OCI-LY1 (cell line): ENCODE measurements around the gene PEX11B.

Source experiments
- H2AFZ ChIP-seq: fragments of 200-600 bp; sonication (generic), shearing (Covaris generic); 2 replicates; pipeline ENCODE4 v1.6.0; 2014; ENCODE audit warnings: antibody characterized with exemption, mild to moderate bottlenecking, low read length
- H3F3A ChIP-seq: fragments of 200-600 bp; sonication (generic), shearing (Covaris generic); 2 replicates; pipeline ENCODE4 v1.6.0; 2014; ENCODE audit warnings: mild to moderate bottlenecking, antibody characterized with exemption, low read length, moderate library complexity; ENCODE audit not compliant: insufficient read depth
- H3K27ac ChIP-seq: fragments of 200-600 bp; sonication (generic); 2 replicates; pipeline ENCODE4 v1.5.1; 2014; ENCODE audit warnings: low read length, mixed run types, mild to moderate bottlenecking, low read depth; ENCODE audit not compliant: poor library complexity, severe bottlenecking
- H3K27me3 ChIP-seq: fragments of 200-600 bp; sonication (generic); 2 replicates; pipeline ENCODE4 v1.6.0; 2014; ENCODE audit warnings: antibody characterized with exemption, mild to moderate bottlenecking, low read length, moderate library complexity; ENCODE audit not compliant: insufficient read depth
- H3K36me3 ChIP-seq: fragments of 200-600 bp; sonication (generic); 2 replicates; pipeline ENCODE4 v1.6.1; 2014; ENCODE audit warnings: mild to moderate bottlenecking, antibody characterized with exemption, low read length, moderate library complexity, mixed read lengths; ENCODE audit not compliant: insufficient read depth
- H3K4me1 ChIP-seq: fragments of 200-600 bp; sonication (generic); 2 replicates; pipeline ENCODE4 v1.5.1; 2014; ENCODE audit warnings: mild to moderate bottlenecking, low read length, moderate library complexity; ENCODE audit not compliant: insufficient read depth, severe bottlenecking
- H3K4me2 ChIP-seq: fragments of 200-600 bp; sonication (generic), shearing (Covaris generic); 2 replicates; pipeline ENCODE4 v1.6.1; 2014; ENCODE audit warnings: low read length
- H3K4me3 ChIP-seq: fragments of 200-600 bp; sonication (generic); 2 replicates; pipeline ENCODE4 v1.5.1; 2014; ENCODE audit warnings: low read length, low read depth, mild to moderate bottlenecking, mixed read lengths; ENCODE audit not compliant: poor library complexity, severe bottlenecking
- H3K79me2 ChIP-seq: fragments of 200-600 bp; shearing (Covaris generic); 2 replicates; pipeline ENCODE4 v1.6.1; 2016; ENCODE audit warnings: mixed run types, low read length, mixed read lengths; ENCODE audit not compliant: insufficient read depth
- H3K9ac ChIP-seq: fragments of 200-600 bp; sonication (generic), shearing (Covaris generic); 2 replicates; pipeline ENCODE4 v1.6.1; 2014; ENCODE audit warnings: mild to moderate bottlenecking, low read length, mixed read lengths
- H3K9me2 ChIP-seq: fragments of 200-600 bp; sonication (generic), shearing (Covaris generic); 2 replicates; pipeline ENCODE4 v1.6.1; 2014; ENCODE audit warnings: low read depth, mild to moderate bottlenecking, low read length, mixed read lengths
- H3K9me3 ChIP-seq: fragments of 200-600 bp; shearing (Covaris generic); 2 replicates; pipeline ENCODE4 v1.6.1; 2014; ENCODE audit warnings: low read length, mixed read lengths
- H4K20me1 ChIP-seq: fragments of 200-600 bp; sonication (generic), shearing (Covaris generic); 2 replicates; pipeline ENCODE4 v1.6.0; 2016; ENCODE audit warnings: mild to moderate bottlenecking, low read length; ENCODE audit not compliant: insufficient read depth
- CTCF ChIP-seq: fragments of 200-600 bp; sonication (generic), shearing (Covaris generic); IDR thresholded peaks from 2 replicates; pipeline ENCODE4 v1.5.1; 2017; ENCODE audit warnings: mild to moderate bottlenecking, antibody characterized with exemption, low read length, moderate library complexity, mixed read lengths
- EZH2 ChIP-seq: fragments of 200-600 bp; sonication (generic), shearing (Covaris generic); IDR thresholded peaks from 2 replicates; pipeline ENCODE4 v1.8.0; 2017; ENCODE audit warnings: borderline replicate concordance, mixed run types, mild to moderate bottlenecking, antibody characterized with exemption, low read length, moderate library complexity, mixed read lengths

Gene PEX11B

GRCh38 chr1:145863282-145864018 is 55.1 kb downstream of the PEX11B start:
- H2AFZ ChIP-seq = no peak overlapping the region
- no peaks in the 10 kb centered on the region for H3K79me2 ChIP-seq
- no peaks in the 10 kb centered on the region for H4K20me1 ChIP-seq
- no peak overlapping the region for H3K27ac ChIP-seq
- no peaks in the 10 kb centered on the region for H3K9me3 ChIP-seq
- H3K36me3 ChIP-seq = no peaks in the 10 kb centered on the region
- H3K27me3 ChIP-seq = peaks cover 6% of the 10 kb centered on the region; the same call in 1 of the 2 replicates
- no peaks in the 10 kb centered on the region for H3K9me2 ChIP-seq
- no peaks in the 10 kb centered on the region for H3F3A ChIP-seq
- no peak overlapping the region for H3K9ac ChIP-seq
- no peak for TF ChIP-seq CTCF
- no peak for TF ChIP-seq EZH2
- H3K4me1 ChIP-seq = no peaks in the 10 kb centered on the region
- H3K4me3 ChIP-seq = no peak overlapping the region
- no peak overlapping the region for H3K4me2 ChIP-seq
